GM08714 (cell line): ENCODE results near the gene RCN1.
"Not testable (repeated sequence)": the region's sequence is repeated elsewhere in the genome, so short reads cannot be mapped to it uniquely, and the experiment has no call there.

Source experiments
- H3K4me3 ChIP-seq: fragments of 200-500 bp; sonication (Bioruptor generic); 2 replicates; pipeline ENCODE4 v1.5.1; 2014; ENCODE audit warnings: mild to moderate bottlenecking, low read length, inconsistent platforms
- ZNF274 ChIP-seq: IDR thresholded peaks from 2 replicates; pipeline ENCODE4 v1.6.1; 2012; ENCODE audit warnings: mild to moderate bottlenecking, low read depth, low read length

Gene RCN1

DNA sequence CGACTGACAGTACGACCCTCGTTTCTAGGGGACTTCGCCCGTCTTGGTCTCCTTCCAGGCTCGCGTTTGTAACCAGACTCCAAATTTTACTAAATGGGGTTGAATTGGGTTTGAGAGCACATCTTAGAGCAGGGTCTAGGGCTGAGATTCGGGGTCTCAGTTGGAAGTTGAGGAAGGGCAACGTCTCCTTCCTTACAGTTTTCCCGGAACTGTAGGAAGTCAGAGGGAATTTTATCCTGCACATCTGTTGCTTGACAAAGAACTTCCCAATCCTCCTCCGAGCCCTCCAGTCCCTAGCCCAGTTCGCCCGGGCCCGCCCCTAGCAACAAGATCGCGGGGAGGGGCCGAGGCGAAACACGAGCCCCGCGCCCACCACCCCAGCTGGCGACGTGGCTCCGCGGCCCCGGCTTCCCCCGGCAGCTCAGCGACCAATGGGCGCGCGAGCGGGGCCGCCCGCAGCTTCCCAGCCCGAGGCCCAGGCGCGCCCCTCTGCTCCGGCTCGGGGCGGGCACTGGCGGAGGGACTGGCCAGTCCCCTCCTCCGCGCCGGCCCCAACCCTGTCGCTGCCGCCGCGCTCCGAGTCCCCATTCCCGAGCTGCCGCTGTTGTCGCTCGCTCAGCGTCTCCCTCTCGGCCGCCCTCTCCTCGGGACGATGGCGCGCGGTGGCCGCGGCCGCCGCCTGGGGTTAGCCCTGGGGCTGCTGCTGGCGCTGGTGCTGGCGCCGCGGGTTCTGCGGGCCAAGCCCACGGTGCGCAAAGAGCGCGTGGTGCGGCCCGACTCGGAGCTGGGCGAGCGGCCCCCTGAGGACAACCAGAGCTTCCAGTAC is at the start of gene RCN1:
Gene RCN1 (plus strand): TSS at position 530 of the 826 bp plus-strand sequence. CDS start 123 bp downstream, at position 653.
- H3K4me3 ChIP-seq: peak within 1 kb of the TSS; percentile 95
- TF ChIP-seq ZNF274: no peak

GRCh38 chr11:32043737-32044136 is 47.1 kb upstream of the RCN1 start:
- no peak overlapping the region for H3K4me3 ChIP-seq
- TF ChIP-seq ZNF274: no peak

GRCh38 chr11:32044158-32044863 is 46.6 kb upstream of the RCN1 start:
- no peak for TF ChIP-seq ZNF274

DNA sequence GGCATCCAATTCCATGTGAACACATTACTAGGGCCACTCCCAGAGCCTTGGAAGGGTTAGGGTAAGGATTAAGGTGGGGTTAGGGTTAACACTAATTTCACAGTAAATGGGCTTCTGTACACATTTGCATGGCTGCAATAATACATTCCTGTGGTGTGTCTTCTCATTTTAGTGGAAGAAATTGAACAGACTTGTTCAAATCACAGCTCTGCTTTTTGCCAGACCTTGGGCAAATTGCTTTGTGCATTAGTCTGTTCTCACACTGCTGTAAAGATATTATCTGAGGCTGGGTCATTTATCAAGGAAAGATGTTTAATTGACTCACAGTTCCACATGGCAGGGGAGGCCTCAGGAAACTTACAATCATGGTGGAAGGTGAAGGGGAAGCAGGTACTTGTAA is 45.4 kb upstream of the RCN1 start:
- H3K4me3 ChIP-seq: no peak overlapping the region
- no peak for TF ChIP-seq ZNF274

More at GRCh38 chr11:32044158-32044863, 46.6 kb upstream of the RCN1 start:
- H3K4me3 ChIP-seq: no peak overlapping the region

GRCh38 chr11:32050264-32050663 is 40.6 kb upstream of the RCN1 start:
- no peak for TF ChIP-seq ZNF274
- H3K4me3 ChIP-seq: no peak overlapping the region

- no peak for TF ChIP-seq ZNF274
These were observed 38.7 kb upstream of the RCN1 start for GRCh38 chr11:32052215-32052614.

GRCh38 chr11:32053151-32053888 is 37.6 kb upstream of the RCN1 start:
- no peak overlapping the region for H3K4me3 ChIP-seq
- no peak for TF ChIP-seq ZNF274

More at GRCh38 chr11:32052215-32052614, 38.7 kb upstream of the RCN1 start:
- H3K4me3 ChIP-seq: no peak overlapping the region

GRCh38 chr11:32055861-32056260 is 35.0 kb upstream of the RCN1 start:
- no peak overlapping the region for H3K4me3 ChIP-seq
- no peak for TF ChIP-seq ZNF274

GRCh38 chr11:32056438-32056837 is 34.4 kb upstream of the RCN1 start:
- TF ChIP-seq ZNF274: no peak

DNA sequence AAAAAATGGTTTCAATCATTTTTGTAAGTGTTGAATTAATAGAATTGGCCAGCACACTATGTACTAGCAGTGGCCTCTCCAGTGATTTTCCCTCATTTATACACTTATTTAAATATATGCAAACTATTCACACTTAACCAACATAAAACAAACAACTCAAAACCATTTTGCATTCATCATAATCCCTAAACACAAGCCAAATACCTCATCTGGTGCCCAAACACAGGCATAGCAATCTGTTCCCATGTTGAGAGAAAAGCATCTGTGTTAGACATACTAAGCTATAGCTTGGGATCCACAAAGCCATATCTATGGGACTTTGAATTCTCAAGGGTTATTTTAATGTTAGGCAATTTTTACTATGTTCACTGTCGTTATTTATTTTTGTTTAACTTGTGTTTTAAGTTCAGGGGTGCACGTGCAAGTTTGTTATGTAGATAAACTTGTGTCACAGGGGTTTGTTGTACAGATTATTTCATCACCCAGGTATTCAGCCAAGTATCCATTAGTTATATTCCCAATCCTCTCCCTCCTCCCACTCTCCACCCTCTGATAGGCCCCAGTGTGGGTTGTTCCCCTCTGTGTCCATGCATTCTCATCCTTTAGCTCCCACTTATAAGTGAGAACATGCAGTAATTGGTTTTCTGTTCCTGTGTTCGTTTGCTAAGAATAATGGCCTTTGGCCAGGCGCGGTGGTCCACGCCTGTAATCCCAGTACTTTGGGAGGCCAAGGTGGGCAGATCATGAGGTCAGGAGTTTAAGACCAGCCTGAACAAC is 31.0 kb upstream of the RCN1 start:
- TF ChIP-seq ZNF274: no peak
- H3K4me3 ChIP-seq: no peak overlapping the region

More at GRCh38 chr11:32056438-32056837, 34.4 kb upstream of the RCN1 start:
- H3K4me3 ChIP-seq: no peak overlapping the region

DNA sequence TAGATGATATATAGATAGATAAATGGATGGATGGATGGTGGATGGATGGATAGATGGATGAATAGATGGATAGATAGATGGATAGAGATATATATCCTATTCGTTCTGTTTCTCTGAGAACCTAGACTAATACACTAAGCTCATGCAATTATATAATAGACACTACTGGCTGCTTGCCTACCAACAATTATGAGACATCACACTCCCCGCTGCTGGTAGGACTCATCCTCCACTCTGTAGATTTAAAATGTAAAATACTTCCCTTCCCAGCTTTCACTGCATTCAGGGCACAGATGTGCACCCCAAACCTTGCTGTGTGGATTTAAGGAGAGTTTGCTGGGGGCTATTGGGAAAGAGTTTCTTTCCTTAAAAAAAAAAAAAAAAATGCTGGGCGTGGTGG is 28.3 kb upstream of the RCN1 start:
- no peak for TF ChIP-seq ZNF274
- no peak overlapping the region for H3K4me3 ChIP-seq

- H3K4me3 ChIP-seq: not testable (repeated sequence)
These were observed 27.8 kb upstream of the RCN1 start for GRCh38 chr11:32063031-32063430.

- no peak overlapping the region for H3K4me3 ChIP-seq
- TF ChIP-seq ZNF274: no peak
These were observed 24.8 kb upstream of the RCN1 start for GRCh38 chr11:32065865-32066629.
